H1 (cell line): ENCODE measurements around the gene MEIS2. TPM values are rescaled to one million over a fixed set of nuclear protein-coding genes. Genes with fewer than 3 reads are reported as not detected.

Experiments used
- GABPA ChIP-seq: IDR thresholded peaks from 2 replicates; pipeline ENCODE4 v1.6.1; 2011; ENCODE audit warnings: mild to moderate bottlenecking, low read length, moderate library complexity, borderline replicate concordance; ENCODE audit not compliant: insufficient read depth
- MAFK ChIP-seq: IDR thresholded peaks from 2 replicates; pipeline ENCODE4 v1.6.1; 2012; ENCODE audit warnings: low read depth, mild to moderate bottlenecking, improper control_type of control experiment, low read length
- TEAD4 ChIP-seq: IDR thresholded peaks from 2 replicates; pipeline ENCODE4 v1.6.1; 2012; ENCODE audit warnings: low read depth, low read length, inconsistent platforms, mixed read lengths
- ZNF274 ChIP-seq: IDR thresholded peaks from 2 replicates; pipeline ENCODE4 v1.7.0; 2012; ENCODE audit warnings: low read length, borderline replicate concordance; ENCODE audit errors: extremely low read depth
- polyA plus RNA-seq, 7 experiments: library from polyadenylated mRNA; depleted of rRNA in 3 of 7; stranded (reverse) in 5 of 7; unstranded in 2 of 7; fragments of >200 nt in 5 of 7; fragments of 200-250 nt in 2 of 7; gene quantifications; 1 replicate in 5 of 7; 2 replicates in 1 of 7; 4 replicates in 1 of 7; pipeline versions ENCODE4 v1.2.1 to v1.2.3, GENCODE V29; 2011 to 2013; ENCODE audit warnings: missing spikeins in 2 of 7, mixed read lengths in 2 of 7
- total RNA-seq: library from RNA; stranded (reverse); fragmentation: NEBNext Ultra II Directional; extraction: Animal tissue kit (Norgen Biotek cat#: 25700); gene quantifications from 2 replicates; pipeline ENCODE4 v1.2.1, GENCODE V29; 2021

Gene MEIS2
- total and polyA plus RNA-seq, 2 of the 8 experiments (the other 6 are each of a cell fraction or from before 2014, with no cell fraction given), result 0.22 to 1.2 TPM

DNA sequence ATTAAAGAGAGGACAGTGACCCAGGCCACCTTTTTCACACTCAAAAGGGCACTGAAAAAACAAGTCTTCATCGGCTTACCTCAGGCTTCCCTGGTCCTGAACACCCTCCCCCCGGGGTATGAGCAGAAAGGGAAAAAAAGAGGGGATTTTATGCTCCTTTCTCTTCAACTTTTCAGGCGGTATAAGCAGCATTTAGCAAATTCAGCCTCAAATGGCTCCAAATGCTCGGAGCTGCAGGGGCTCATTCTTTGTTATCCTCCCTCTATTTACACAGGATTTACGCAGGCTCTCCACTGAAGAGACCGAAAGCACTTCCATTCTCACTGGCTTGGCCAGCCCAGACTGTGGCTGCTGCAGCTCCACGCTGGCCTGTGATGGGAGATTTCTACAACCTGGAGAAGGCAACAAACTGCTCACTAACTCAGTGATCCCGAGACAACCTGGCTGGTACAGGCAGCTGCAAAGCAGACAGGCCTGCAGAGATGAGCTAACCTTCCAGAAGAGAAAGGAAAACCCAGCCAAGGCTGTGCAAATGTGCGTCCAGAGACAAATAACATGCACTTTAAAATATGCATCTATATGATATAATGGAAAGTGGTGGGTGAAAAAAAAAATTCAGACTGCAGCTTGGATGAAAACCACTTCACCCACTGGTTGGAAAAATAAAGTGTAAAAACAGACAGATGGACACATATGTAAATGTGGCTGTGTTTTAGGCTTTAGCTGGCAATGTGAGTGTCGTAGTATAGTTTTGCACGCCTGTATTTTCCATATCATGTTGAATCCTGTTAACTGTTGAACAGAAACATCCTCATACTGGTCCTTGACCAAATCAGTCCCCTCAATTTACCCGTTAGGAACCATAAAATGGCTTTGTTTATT, 54.2 kb downstream of the MEIS2 start (continued):
- TF ChIP-seq ZNF274 (no peak), MAFK (no peak), TEAD4 (no peak), GABPA (no peak)
